Measurements from ENCODE around the gene DSCAM.

DSCAM gene

GRCh38 chr21:40016234-40016633 is 830.7 kb downstream of the DSCAM start:
- Mint-ChIP-seq H3K4me3 (no peak overlapping the region), H3K36me3 (ENCODE audit: low read depth) (no peaks in the 10 kb centered on the region), H3K27me3 (no peaks in the 10 kb centered on the region), H3K9me3 (peaks cover 6% of the 10 kb centered on the region), H3K4me1 (ENCODE audit: low read depth) (no peaks in the 10 kb centered on the region), H3K27ac (no peak overlapping the region)

GRCh38 chr21:40015818-40016217 is 831.1 kb downstream of the DSCAM start:
- no peaks in the 10 kb centered on the region for H3K36me3 Mint-ChIP-seq (ENCODE audit: low read depth)
- H3K4me3 Mint-ChIP-seq = no peak overlapping the region
- H3K27ac Mint-ChIP-seq = no peak overlapping the region
- H3K27me3 Mint-ChIP-seq = no peaks in the 10 kb centered on the region
- H3K4me1 Mint-ChIP-seq (ENCODE audit: low read depth) = no peaks in the 10 kb centered on the region
- peaks cover 6% of the 10 kb centered on the region for H3K9me3 Mint-ChIP-seq

GRCh38 chr21:40014394-40014793 is 832.6 kb downstream of the DSCAM start:
- Mint-ChIP-seq H3K27ac (no peak overlapping the region), H3K36me3 (ENCODE audit: low read depth) (no peaks in the 10 kb centered on the region), H3K27me3 (no peaks in the 10 kb centered on the region), H3K9me3 (peaks cover 6% of the 10 kb centered on the region), H3K4me1 (ENCODE audit: low read depth) (no peaks in the 10 kb centered on the region), H3K4me3 (no peak overlapping the region)

GRCh38 chr21:40013001-40013735 is 833.8 kb downstream of the DSCAM start:
- Mint-ChIP-seq H3K4me3 (no peak overlapping the region), H3K4me1 (ENCODE audit: low read depth) (no peaks in the 10 kb centered on the region), H3K27ac (no peak overlapping the region), H3K27me3 (no peaks in the 10 kb centered on the region), H3K36me3 (ENCODE audit: low read depth) (no peaks in the 10 kb centered on the region), H3K9me3 (peaks cover 6% of the 10 kb centered on the region)

GRCh38 chr21:40011371-40011770 is 835.6 kb downstream of the DSCAM start:
- Mint-ChIP-seq H3K4me3 (no peak overlapping the region), H3K36me3 (ENCODE audit: low read depth) (no peaks in the 10 kb centered on the region), H3K27ac (no peak overlapping the region), H3K4me1 (ENCODE audit: low read depth) (no peaks in the 10 kb centered on the region), H3K27me3 (no peaks in the 10 kb centered on the region), H3K9me3 (peaks cover 6% of the 10 kb centered on the region)

- Mint-ChIP-seq H3K9me3 (peaks cover 10% of the 10 kb centered on the region), H3K27me3 (no peaks in the 10 kb centered on the region), H3K4me3 (no peak overlapping the region), H3K36me3 (ENCODE audit: low read depth) (no peaks in the 10 kb centered on the region), H3K4me1 (ENCODE audit: low read depth) (no peaks in the 10 kb centered on the region), H3K27ac (no peak overlapping the region)
Observed at GRCh38 chr21:40002978-40003377, 844.0 kb downstream of the DSCAM start.

GRCh38 chr21:39984286-39984991 is 862.5 kb downstream of the DSCAM start:
- Mint-ChIP-seq H3K36me3 (ENCODE audit: low read depth) (no peaks in the 10 kb centered on the region), H3K9me3 (no peaks in the 10 kb centered on the region), H3K4me3 (no peak overlapping the region), H3K4me1 (ENCODE audit: low read depth) (no peaks in the 10 kb centered on the region), H3K27ac (no peak overlapping the region), H3K27me3 (no peaks in the 10 kb centered on the region)

GRCh38 chr21:39980241-39980820 is 866.6 kb downstream of the DSCAM start:
- H3K4me3 Mint-ChIP-seq = no peak overlapping the region
- H3K27ac Mint-ChIP-seq = no peak overlapping the region
- H3K4me1 Mint-ChIP-seq (ENCODE audit: low read depth) = no peaks in the 10 kb centered on the region
- no peaks in the 10 kb centered on the region for H3K36me3 Mint-ChIP-seq (ENCODE audit: low read depth)
- H3K27me3 Mint-ChIP-seq = peaks cover 4% of the 10 kb centered on the region
- H3K9me3 Mint-ChIP-seq = no peaks in the 10 kb centered on the region

- H3K9me3 Mint-ChIP-seq = no peaks in the 10 kb centered on the region
- peaks cover 4% of the 10 kb centered on the region for H3K27me3 Mint-ChIP-seq
- H3K27ac Mint-ChIP-seq = no peak overlapping the region
- no peak overlapping the region for H3K4me3 Mint-ChIP-seq
- H3K36me3 Mint-ChIP-seq (ENCODE audit: low read depth) = no peaks in the 10 kb centered on the region
- H3K4me1 Mint-ChIP-seq (ENCODE audit: low read depth) = no peaks in the 10 kb centered on the region
Observed at GRCh38 chr21:39979321-39979720, 867.6 kb downstream of the DSCAM start.

- Mint-ChIP-seq H3K9me3 (no peaks in the 10 kb centered on the region), H3K27me3 (peaks cover 4% of the 10 kb centered on the region), H3K36me3 (ENCODE audit: low read depth) (no peaks in the 10 kb centered on the region), H3K27ac (no peak overlapping the region), H3K4me3 (no peak overlapping the region), H3K4me1 (ENCODE audit: low read depth) (no peaks in the 10 kb centered on the region)
Observed at GRCh38 chr21:39976800-39977199, 870.2 kb downstream of the DSCAM start.

GRCh38 chr21:39972976-39973770 is 873.8 kb downstream of the DSCAM start:
- no peak overlapping the region for H3K27ac Mint-ChIP-seq
- H3K9me3 Mint-ChIP-seq = no peaks in the 10 kb centered on the region
- no peaks in the 10 kb centered on the region for H3K36me3 Mint-ChIP-seq (ENCODE audit: low read depth)
- H3K4me3 Mint-ChIP-seq = no peak overlapping the region
- H3K4me1 Mint-ChIP-seq (ENCODE audit: low read depth) = no peaks in the 10 kb centered on the region
- H3K27me3 Mint-ChIP-seq = peaks cover 4% of the 10 kb centered on the region

GRCh38 chr21:39972471-39972870 is 874.5 kb downstream of the DSCAM start:
- Mint-ChIP-seq H3K27me3 (peaks cover 4% of the 10 kb centered on the region), H3K9me3 (no peaks in the 10 kb centered on the region), H3K27ac (no peak overlapping the region), H3K4me1 (ENCODE audit: low read depth) (no peaks in the 10 kb centered on the region), H3K4me3 (no peak overlapping the region), H3K36me3 (ENCODE audit: low read depth) (no peaks in the 10 kb centered on the region)

- no peaks in the 10 kb centered on the region for H3K9me3 Mint-ChIP-seq
- no peak overlapping the region for H3K27ac Mint-ChIP-seq
- no peaks in the 10 kb centered on the region for H3K4me1 Mint-ChIP-seq (ENCODE audit: low read depth)
- peaks cover 4% of the 10 kb centered on the region for H3K27me3 Mint-ChIP-seq
- no peak overlapping the region for H3K4me3 Mint-ChIP-seq
- H3K36me3 Mint-ChIP-seq (ENCODE audit: low read depth) = no peaks in the 10 kb centered on the region
Observed at GRCh38 chr21:39971956-39972355, 875.0 kb downstream of the DSCAM start.

- Mint-ChIP-seq H3K27me3 (no peaks in the 10 kb centered on the region), H3K27ac (no peak overlapping the region), H3K4me1 (ENCODE audit: low read depth) (no peaks in the 10 kb centered on the region), H3K9me3 (no peaks in the 10 kb centered on the region), H3K36me3 (ENCODE audit: low read depth) (no peaks in the 10 kb centered on the region), H3K4me3 (no peak overlapping the region)
Observed at GRCh38 chr21:39969691-39970364, 877.1 kb downstream of the DSCAM start.

All from stimulated activated naive CD8-positive, alpha-beta T cell treated with anti-CD3 and anti-CD28 coated beads, Interleukin-15, Interleukin-2, amounts not matched to agents 100 ng/mL and 50 ng/mL, for 24 hours (primary cell).